GM23338 (cell line): ENCODE data around the gene EXOC4. TPM values are rescaled to one million over a fixed set of nuclear protein-coding genes. Genes with fewer than 3 reads are reported as not detected.

Experiments used
- ATAC-seq: fragments of 200-7000 bp; cut with Tn5 transposase; 3 replicates; pipeline ENCODE4 v1.9.1; 2020
- DNase-seq: peaks from one replicate; pipeline ENCODE4 v3.0.0-alpha.2; 2015; ENCODE audit warnings: low spot score
- H2AFZ ChIP-seq: fragments of 200-600 bp; sonication (generic); 2 replicates; pipeline ENCODE4 v1.8.0; 2016; ENCODE audit warnings: antibody characterized with exemption, mild to moderate bottlenecking, moderate library complexity
- H3F3A ChIP-seq: fragments of 200-600 bp; sonication (generic); replicated peaks from 2 replicates; pipeline ENCODE4 v1.8.0; 2017; ENCODE audit warnings: antibody characterized with exemption, mixed run types, low read depth
- H3K27ac ChIP-seq: fragments of 200-600 bp; sonication (generic); 2 replicates; pipeline ENCODE4 v1.6.1; 2016; ENCODE audit warnings: low read depth
- H3K27me3 ChIP-seq: fragments of 200-600 bp; sonication (generic); 2 replicates; pipeline ENCODE4 v1.8.0; 2016; ENCODE audit warnings: mild to moderate bottlenecking, mixed run types, moderate library complexity; ENCODE audit not compliant: insufficient read depth
- H3K36me3 ChIP-seq: fragments of 200-600 bp; sonication (generic); 2 replicates; pipeline ENCODE4 v1.8.0; 2016; ENCODE audit warnings: mild to moderate bottlenecking; ENCODE audit not compliant: insufficient read depth
- H3K4me1 ChIP-seq: fragments of 200-600 bp; sonication (generic); 2 replicates; pipeline ENCODE4 v1.8.0; 2016; ENCODE audit warnings: mild to moderate bottlenecking, moderate library complexity; ENCODE audit not compliant: insufficient read depth
- H3K4me2 ChIP-seq: fragments of 200-600 bp; sonication (generic); 2 replicates; pipeline ENCODE4 v1.7.1; 2017; ENCODE audit warnings: mixed run types
- H3K4me3 ChIP-seq: fragments of 200-600 bp; sonication (generic); 2 replicates; pipeline ENCODE4 v1.6.1; 2016; ENCODE audit warnings: mixed run types
- H3K79me2 ChIP-seq: fragments of 200-600 bp; sonication (generic); replicated peaks from 2 replicates; pipeline ENCODE4 v1.8.0; 2017; ENCODE audit warnings: mild to moderate bottlenecking; ENCODE audit not compliant: insufficient read depth
- H3K9me2 ChIP-seq: fragments of 200-600 bp; sonication (generic); 2 replicates; pipeline ENCODE4 v1.8.0; 2017; ENCODE audit not compliant: insufficient read depth
- H4K20me1 ChIP-seq: fragments of 200-600 bp; sonication (generic); replicated peaks from 2 replicates; pipeline ENCODE4 v1.8.0; 2017; ENCODE audit warnings: mild to moderate bottlenecking; ENCODE audit not compliant: insufficient read depth
- H3K27ac Mint-ChIP-seq: 2 replicates; pipeline ENCODE4 v1.8.0; 2020; ENCODE audit warnings: inconsistent platforms, mild to moderate bottlenecking, moderate library complexity, mixed read lengths
- H3K27me3 Mint-ChIP-seq: 3 replicates; pipeline ENCODE4 v1.8.0; 2022; ENCODE audit warnings: low read depth, mild to moderate bottlenecking, moderate library complexity, mixed read lengths, inconsistent platforms; ENCODE audit not compliant: insufficient read depth, poor library complexity
- H3K36me3 Mint-ChIP-seq: 3 replicates; pipeline ENCODE4 v1.8.0; 2021; ENCODE audit warnings: low read depth, mild to moderate bottlenecking, inconsistent platforms, moderate library complexity, mixed read lengths
- H3K4me1 Mint-ChIP-seq: 3 replicates; pipeline ENCODE4 v1.8.0; 2020; ENCODE audit warnings: mild to moderate bottlenecking, inconsistent platforms, mixed read lengths
- H3K4me3 Mint-ChIP-seq: 3 replicates; pipeline ENCODE4 v1.8.0; 2021; ENCODE audit warnings: moderate library complexity, mild to moderate bottlenecking, inconsistent platforms, mixed read lengths
- H3K9me3 Mint-ChIP-seq: 3 replicates; pipeline ENCODE4 v1.8.0; 2020; ENCODE audit warnings: moderate library complexity, mild to moderate bottlenecking, inconsistent platforms, mixed read lengths
- CREB1 ChIP-seq: fragments of 250-450 bp; sonication (Bioruptor Pico); IDR thresholded peaks from 2 replicates; pipeline ENCODE4 v1.5.0; 2020; ENCODE audit warnings: low read depth, mild to moderate bottlenecking, moderate library complexity
- CTCF ChIP-seq, 2 experiments: fragments of 200-600 bp in 1 of 2; sonication (generic) in 1 of 2; conservative IDR thresholded peaks; 2 replicates each; pipeline versions ENCODE4 v1.5.1 to v1.6.1; 2016 to 2017; ENCODE audit warnings: antibody characterized with exemption in 2 of 2, low read depth in 2 of 2, mild to moderate bottlenecking in 2 of 2, moderate library complexity in 1 of 2
- EZH2 ChIP-seq: fragments of 200-600 bp; sonication (generic); IDR thresholded peaks from one replicate; pipeline ENCODE4 v1.8.0; 2017; ENCODE audit warnings: antibody characterized with exemption, mild to moderate bottlenecking, low read depth; ENCODE audit not compliant: unreplicated experiment
- EZH2phosphoT487 ChIP-seq: fragments of 200-600 bp; sonication (generic); IDR thresholded peaks from one replicate; pipeline ENCODE4 v1.8.1; 2018; ENCODE audit warnings: antibody characterized with exemption; ENCODE audit not compliant: unreplicated experiment
- JUNB ChIP-seq: IDR thresholded peaks from one replicate; pipeline ENCODE4 v1.6.1; 2016; ENCODE audit warnings: antibody characterized with exemption; ENCODE audit not compliant: unreplicated experiment
- NANOG ChIP-seq: IDR thresholded peaks from 2 replicates; pipeline ENCODE4 v1.6.1; 2016; ENCODE audit warnings: antibody characterized with exemption, borderline replicate concordance
- POLR2AphosphoS5 ChIP-seq: IDR thresholded peaks from 2 replicates; pipeline ENCODE4 v1.6.1; 2016; ENCODE audit warnings: antibody characterized with exemption, low read depth
- STAT1 ChIP-seq: IDR thresholded peaks from one replicate; pipeline ENCODE4 v1.6.1; 2016; ENCODE audit warnings: antibody characterized with exemption; ENCODE audit not compliant: unreplicated experiment
- ZNF114 ChIP-seq: fragments of 250-450 bp; sonication (Bioruptor Pico); IDR thresholded peaks from 2 replicates; pipeline ENCODE4 v1.5.0; 2020; ENCODE audit warnings: mild to moderate bottlenecking, moderate library complexity
- ZNF331 ChIP-seq: fragments of 250-450 bp; sonication (Bioruptor Pico); IDR thresholded peaks from 2 replicates; pipeline ENCODE4 v1.5.0; 2020; ENCODE audit warnings: low read depth, mild to moderate bottlenecking, moderate library complexity
- polyA plus RNA-seq: library from polyadenylated mRNA; unstranded; fragments of >200 nt; fragmentation: Nextera tagmentation; extraction: Ambion mirVana; gene quantifications from 2 replicates; pipeline ENCODE4 v1.2.1, GENCODE V29; 2016
- total RNA-seq: library from RNA; depleted of rRNA; stranded (reverse); fragments of >200 nt; shearing (Covaris generic); gene quantifications from 2 replicates; pipeline ENCODE4 v1.2.3, GENCODE V29; 2014
- TF ChIP-seq, protein P1 (sequence below): IDR thresholded peaks from 2 replicates; pipeline ENCODE4 v1.6.1; 2016; ENCODE audit warnings: antibody characterized with exemption
- TF ChIP-seq, protein P2 (sequence below): IDR thresholded peaks from one replicate; pipeline ENCODE4 v1.6.1; 2018; ENCODE audit warnings: antibody characterized with exemption; ENCODE audit not compliant: unreplicated experiment

The EXOC4 gene
- total and polyA plus RNA-seq, 2 experiments from 2014 or later, result 37.5 to 52.7 TPM

GRCh38 chr7:133950855-133951254, 698.0 kb downstream of the EXOC4 start:
- H3K4me2 ChIP-seq, result no peak overlapping the region
- Mint-ChIP-seq H3K4me1 (peaks cover 18% of the 10 kb centered on the region; the same call in 2 of the 3 replicates), H3K9me3 (peaks cover 17% of the 10 kb centered on the region), H3K4me3 (no peak overlapping the region), H3K27ac (no peak overlapping the region), H3K36me3 (peaks cover 21% of the 10 kb centered on the region), H3K27me3 (no peaks in the 10 kb centered on the region)
- no peaks in the 10 kb centered on the region for H3F3A ChIP-seq
- peak; percentile 60 for DNase-seq
- TF ChIP-seq, protein P1, sequence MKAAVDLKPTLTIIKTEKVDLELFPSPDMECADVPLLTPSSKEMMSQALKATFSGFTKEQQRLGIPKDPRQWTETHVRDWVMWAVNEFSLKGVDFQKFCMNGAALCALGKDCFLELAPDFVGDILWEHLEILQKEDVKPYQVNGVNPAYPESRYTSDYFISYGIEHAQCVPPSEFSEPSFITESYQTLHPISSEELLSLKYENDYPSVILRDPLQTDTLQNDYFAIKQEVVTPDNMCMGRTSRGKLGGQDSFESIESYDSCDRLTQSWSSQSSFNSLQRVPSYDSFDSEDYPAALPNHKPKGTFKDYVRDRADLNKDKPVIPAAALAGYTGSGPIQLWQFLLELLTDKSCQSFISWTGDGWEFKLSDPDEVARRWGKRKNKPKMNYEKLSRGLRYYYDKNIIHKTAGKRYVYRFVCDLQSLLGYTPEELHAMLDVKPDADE, result no peak
- TF ChIP-seq CREB1, result no peak
- no peak for TF ChIP-seq JUNB
- no peak for TF ChIP-seq NANOG
- TF ChIP-seq, protein P2, sequence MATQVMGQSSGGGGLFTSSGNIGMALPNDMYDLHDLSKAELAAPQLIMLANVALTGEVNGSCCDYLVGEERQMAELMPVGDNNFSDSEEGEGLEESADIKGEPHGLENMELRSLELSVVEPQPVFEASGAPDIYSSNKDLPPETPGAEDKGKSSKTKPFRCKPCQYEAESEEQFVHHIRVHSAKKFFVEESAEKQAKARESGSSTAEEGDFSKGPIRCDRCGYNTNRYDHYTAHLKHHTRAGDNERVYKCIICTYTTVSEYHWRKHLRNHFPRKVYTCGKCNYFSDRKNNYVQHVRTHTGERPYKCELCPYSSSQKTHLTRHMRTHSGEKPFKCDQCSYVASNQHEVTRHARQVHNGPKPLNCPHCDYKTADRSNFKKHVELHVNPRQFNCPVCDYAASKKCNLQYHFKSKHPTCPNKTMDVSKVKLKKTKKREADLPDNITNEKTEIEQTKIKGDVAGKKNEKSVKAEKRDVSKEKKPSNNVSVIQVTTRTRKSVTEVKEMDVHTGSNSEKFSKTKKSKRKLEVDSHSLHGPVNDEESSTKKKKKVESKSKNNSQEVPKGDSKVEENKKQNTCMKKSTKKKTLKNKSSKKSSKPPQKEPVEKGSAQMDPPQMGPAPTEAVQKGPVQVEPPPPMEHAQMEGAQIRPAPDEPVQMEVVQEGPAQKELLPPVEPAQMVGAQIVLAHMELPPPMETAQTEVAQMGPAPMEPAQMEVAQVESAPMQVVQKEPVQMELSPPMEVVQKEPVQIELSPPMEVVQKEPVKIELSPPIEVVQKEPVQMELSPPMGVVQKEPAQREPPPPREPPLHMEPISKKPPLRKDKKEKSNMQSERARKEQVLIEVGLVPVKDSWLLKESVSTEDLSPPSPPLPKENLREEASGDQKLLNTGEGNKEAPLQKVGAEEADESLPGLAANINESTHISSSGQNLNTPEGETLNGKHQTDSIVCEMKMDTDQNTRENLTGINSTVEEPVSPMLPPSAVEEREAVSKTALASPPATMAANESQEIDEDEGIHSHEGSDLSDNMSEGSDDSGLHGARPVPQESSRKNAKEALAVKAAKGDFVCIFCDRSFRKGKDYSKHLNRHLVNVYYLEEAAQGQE, result no peak
- no peak for TF ChIP-seq EZH2
- no peak for TF ChIP-seq ZNF114 (CRISPR knock-in tag)
- no peak for TF ChIP-seq POLR2AphosphoS5
- no peak for TF ChIP-seq ZNF331 (CRISPR knock-in tag)
- no peak for TF ChIP-seq CTCF (conservative IDR thresholded peaks at IDR 0.05; ENCODE audit: low read depth in 2 of 2)
- TF ChIP-seq STAT1, result no peak
- TF ChIP-seq EZH2phosphoT487, result no peak
- no peak overlapping the region for H2AFZ ChIP-seq
- no peaks in the 10 kb centered on the region for H3K27me3 ChIP-seq
- no peaks in the 10 kb centered on the region for H3K36me3 ChIP-seq
- H3K4me3 ChIP-seq, result no peak overlapping the region
- H3K79me2 ChIP-seq, result no peaks in the 10 kb centered on the region
- H3K4me1 ChIP-seq, result no peaks in the 10 kb centered on the region
- peaks cover 14% of the 10 kb centered on the region for H3K9me2 ChIP-seq
- peak; percentile 72 for ATAC-seq
- no peak overlapping the region for H3K27ac ChIP-seq
- no peaks in the 10 kb centered on the region for H4K20me1 ChIP-seq
